22Rv1 (cell line): ENCODE results near the gene NPHP4.

ENCODE experiments used
- ZFX ChIP-seq: fragments of 450-650 bp; IDR thresholded peaks from 2 replicates; pipeline ENCODE4 v1.6.1; 2017; ENCODE audit warnings: antibody characterized with exemption, borderline replicate concordance
- TF ChIP-seq, protein P1 (sequence below): fragments of 450-650 bp; IDR thresholded peaks from 2 replicates; pipeline ENCODE4 v1.5.1; 2017; ENCODE audit warnings: mild to moderate bottlenecking

DNA sequence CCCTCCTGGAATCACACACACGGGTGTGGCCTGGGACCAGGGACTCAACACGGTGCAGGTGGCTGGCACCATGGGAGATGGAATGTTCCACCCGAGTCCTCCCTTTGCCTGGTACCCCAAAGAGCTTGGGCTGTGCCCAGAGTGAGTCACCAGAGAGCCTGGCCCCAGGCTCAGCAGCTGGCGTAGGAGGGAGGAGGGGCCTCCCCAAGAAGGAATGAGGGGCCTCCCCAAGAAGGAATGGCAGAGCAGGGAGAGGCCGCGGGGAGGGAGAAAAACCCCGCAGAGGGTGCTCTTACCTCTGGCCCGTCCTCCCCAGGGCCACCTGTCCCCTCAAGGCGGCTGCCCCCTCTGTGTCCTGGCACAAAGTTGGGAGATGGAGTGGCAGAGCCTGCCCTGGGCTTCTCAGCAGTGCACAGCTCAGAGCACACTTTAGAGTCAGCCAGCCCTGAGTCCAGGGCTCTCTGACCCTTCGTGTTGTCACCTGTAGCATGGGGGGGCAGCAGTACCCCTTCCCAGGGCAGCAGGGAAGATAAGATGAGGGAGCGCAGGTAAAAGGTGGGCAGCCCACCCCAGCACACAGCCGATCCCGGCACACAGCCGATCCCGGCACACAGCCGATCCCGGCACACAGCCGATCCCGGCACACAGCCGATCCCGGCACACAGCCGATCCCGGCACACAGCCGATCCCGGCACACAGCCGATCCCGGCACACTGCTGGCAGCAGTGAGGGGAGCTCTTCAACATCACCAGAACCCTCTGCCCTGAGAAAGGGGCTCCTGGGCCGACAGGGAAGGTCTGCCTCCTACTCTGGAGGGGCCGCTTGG lies 33.3 kb upstream of the NPHP4 start:
- TF ChIP-seq, protein P1, sequence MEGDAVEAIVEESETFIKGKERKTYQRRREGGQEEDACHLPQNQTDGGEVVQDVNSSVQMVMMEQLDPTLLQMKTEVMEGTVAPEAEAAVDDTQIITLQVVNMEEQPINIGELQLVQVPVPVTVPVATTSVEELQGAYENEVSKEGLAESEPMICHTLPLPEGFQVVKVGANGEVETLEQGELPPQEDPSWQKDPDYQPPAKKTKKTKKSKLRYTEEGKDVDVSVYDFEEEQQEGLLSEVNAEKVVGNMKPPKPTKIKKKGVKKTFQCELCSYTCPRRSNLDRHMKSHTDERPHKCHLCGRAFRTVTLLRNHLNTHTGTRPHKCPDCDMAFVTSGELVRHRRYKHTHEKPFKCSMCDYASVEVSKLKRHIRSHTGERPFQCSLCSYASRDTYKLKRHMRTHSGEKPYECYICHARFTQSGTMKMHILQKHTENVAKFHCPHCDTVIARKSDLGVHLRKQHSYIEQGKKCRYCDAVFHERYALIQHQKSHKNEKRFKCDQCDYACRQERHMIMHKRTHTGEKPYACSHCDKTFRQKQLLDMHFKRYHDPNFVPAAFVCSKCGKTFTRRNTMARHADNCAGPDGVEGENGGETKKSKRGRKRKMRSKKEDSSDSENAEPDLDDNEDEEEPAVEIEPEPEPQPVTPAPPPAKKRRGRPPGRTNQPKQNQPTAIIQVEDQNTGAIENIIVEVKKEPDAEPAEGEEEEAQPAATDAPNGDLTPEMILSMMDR = no peak
- no peak for TF ChIP-seq ZFX
